SK-N-SH (cell line): ENCODE measurements around the gene AFG3L2.

Source experiments
- EP300 ChIP-seq, 2 experiments: IDR thresholded peaks; 2 replicates each; pipeline versions ENCODE4 v1.4.0 to v1.6.1; 2012; ENCODE audit warnings: borderline replicate concordance in 1 of 2, low read depth in 1 of 2, low read length in 1 of 2
- GABPA ChIP-seq: IDR thresholded peaks from 2 replicates; pipeline ENCODE4 v1.4.0; 2012; ENCODE audit warnings: low read depth, mild to moderate bottlenecking
- RAD21 ChIP-seq: IDR thresholded peaks from 2 replicates; pipeline ENCODE4 v1.6.1; 2012; ENCODE audit warnings: mild to moderate bottlenecking, low read length
- RFX5 ChIP-seq: IDR thresholded peaks from 2 replicates; pipeline ENCODE4 v1.6.1; 2012; ENCODE audit warnings: mild to moderate bottlenecking, improper control_type of control experiment, low read length
- SIN3A ChIP-seq: IDR thresholded peaks from 2 replicates; pipeline ENCODE4 v1.6.1; 2012; ENCODE audit warnings: low read depth, mild to moderate bottlenecking, low read length, moderate library complexity, borderline replicate concordance
- TEAD4 ChIP-seq: IDR thresholded peaks from 2 replicates; pipeline ENCODE4 v1.4.0; 2012; ENCODE audit warnings: mild to moderate bottlenecking, borderline replicate concordance; ENCODE audit not compliant: insufficient read depth
- YY1 ChIP-seq: IDR thresholded peaks from 2 replicates; pipeline ENCODE4 v1.4.0; 2012; ENCODE audit warnings: low read depth, mild to moderate bottlenecking
- TF ChIP-seq, protein P1 (sequence below): fragments of 200-600 bp; sonication (generic); IDR thresholded peaks from 2 replicates; pipeline ENCODE4 v1.6.1; 2017; ENCODE audit warnings: antibody characterized with exemption, mild to moderate bottlenecking, moderate library complexity
- TF ChIP-seq, protein P2 (sequence below): IDR thresholded peaks from 2 replicates; pipeline ENCODE4; 2012
- TF ChIP-seq, protein P3 (sequence below): IDR thresholded peaks from 2 replicates; pipeline ENCODE4 v1.6.1; 2012; ENCODE audit warnings: mild to moderate bottlenecking, low read depth, low read length, moderate library complexity

DNA sequence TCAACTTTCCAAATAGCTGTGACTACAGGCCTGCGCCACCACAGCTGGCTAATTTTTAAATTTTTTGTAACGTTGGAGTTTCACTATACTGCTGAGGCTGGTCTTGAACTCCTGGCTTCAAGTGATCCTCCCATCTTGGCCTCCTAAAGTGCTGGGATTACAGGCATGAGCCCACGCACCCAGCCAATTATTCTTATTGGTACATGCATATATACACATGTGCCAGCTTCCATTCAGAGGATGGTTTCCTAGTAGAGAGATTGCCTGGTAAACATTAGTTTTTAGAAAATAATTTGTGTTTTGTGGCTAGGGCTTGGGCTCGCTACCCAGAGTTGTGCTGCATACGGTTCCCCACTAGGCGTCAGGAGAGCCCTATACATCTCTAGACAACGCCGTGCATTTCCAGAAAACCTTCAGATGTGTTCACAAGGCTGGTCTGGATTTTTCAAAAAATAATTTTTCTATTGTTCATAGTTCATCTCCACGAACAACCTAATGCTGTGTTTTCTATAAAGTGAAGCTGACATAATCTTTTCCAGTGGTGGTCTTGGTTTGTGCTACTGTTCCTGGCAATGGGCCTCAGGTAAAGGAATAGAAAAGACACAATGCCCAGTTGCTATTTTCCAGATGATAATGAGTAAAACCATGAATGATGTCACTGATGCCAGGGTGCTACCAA lies 14.6 kb upstream of the AFG3L2 start:
- TF ChIP-seq, protein P1, sequence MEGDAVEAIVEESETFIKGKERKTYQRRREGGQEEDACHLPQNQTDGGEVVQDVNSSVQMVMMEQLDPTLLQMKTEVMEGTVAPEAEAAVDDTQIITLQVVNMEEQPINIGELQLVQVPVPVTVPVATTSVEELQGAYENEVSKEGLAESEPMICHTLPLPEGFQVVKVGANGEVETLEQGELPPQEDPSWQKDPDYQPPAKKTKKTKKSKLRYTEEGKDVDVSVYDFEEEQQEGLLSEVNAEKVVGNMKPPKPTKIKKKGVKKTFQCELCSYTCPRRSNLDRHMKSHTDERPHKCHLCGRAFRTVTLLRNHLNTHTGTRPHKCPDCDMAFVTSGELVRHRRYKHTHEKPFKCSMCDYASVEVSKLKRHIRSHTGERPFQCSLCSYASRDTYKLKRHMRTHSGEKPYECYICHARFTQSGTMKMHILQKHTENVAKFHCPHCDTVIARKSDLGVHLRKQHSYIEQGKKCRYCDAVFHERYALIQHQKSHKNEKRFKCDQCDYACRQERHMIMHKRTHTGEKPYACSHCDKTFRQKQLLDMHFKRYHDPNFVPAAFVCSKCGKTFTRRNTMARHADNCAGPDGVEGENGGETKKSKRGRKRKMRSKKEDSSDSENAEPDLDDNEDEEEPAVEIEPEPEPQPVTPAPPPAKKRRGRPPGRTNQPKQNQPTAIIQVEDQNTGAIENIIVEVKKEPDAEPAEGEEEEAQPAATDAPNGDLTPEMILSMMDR = peak; percentile 98
- no peak for TF ChIP-seq EP300 (IDR thresholded peaks at IDR 0.05; ENCODE audit: borderline replicate concordance in 1 of 2, low read depth in 1 of 2, low read length in 1 of 2)
- TF ChIP-seq, protein P2, sequence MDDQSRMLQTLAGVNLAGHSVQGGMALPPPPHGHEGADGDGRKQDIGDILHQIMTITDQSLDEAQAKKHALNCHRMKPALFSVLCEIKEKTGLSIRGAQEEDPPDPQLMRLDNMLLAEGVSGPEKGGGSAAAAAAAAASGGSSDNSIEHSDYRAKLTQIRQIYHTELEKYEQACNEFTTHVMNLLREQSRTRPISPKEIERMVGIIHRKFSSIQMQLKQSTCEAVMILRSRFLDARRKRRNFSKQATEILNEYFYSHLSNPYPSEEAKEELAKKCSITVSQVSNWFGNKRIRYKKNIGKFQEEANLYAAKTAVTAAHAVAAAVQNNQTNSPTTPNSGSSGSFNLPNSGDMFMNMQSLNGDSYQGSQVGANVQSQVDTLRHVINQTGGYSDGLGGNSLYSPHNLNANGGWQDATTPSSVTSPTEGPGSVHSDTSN = no peak
- no peak for TF ChIP-seq TEAD4
- peak; percentile 99 for TF ChIP-seq RAD21
- TF ChIP-seq YY1 = no peak
- TF ChIP-seq SIN3A = no peak
- no peak for TF ChIP-seq GABPA
- no peak for TF ChIP-seq RFX5
- TF ChIP-seq, protein P3, sequence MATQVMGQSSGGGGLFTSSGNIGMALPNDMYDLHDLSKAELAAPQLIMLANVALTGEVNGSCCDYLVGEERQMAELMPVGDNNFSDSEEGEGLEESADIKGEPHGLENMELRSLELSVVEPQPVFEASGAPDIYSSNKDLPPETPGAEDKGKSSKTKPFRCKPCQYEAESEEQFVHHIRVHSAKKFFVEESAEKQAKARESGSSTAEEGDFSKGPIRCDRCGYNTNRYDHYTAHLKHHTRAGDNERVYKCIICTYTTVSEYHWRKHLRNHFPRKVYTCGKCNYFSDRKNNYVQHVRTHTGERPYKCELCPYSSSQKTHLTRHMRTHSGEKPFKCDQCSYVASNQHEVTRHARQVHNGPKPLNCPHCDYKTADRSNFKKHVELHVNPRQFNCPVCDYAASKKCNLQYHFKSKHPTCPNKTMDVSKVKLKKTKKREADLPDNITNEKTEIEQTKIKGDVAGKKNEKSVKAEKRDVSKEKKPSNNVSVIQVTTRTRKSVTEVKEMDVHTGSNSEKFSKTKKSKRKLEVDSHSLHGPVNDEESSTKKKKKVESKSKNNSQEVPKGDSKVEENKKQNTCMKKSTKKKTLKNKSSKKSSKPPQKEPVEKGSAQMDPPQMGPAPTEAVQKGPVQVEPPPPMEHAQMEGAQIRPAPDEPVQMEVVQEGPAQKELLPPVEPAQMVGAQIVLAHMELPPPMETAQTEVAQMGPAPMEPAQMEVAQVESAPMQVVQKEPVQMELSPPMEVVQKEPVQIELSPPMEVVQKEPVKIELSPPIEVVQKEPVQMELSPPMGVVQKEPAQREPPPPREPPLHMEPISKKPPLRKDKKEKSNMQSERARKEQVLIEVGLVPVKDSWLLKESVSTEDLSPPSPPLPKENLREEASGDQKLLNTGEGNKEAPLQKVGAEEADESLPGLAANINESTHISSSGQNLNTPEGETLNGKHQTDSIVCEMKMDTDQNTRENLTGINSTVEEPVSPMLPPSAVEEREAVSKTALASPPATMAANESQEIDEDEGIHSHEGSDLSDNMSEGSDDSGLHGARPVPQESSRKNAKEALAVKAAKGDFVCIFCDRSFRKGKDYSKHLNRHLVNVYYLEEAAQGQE = no peak
